GM10266 (cell line): ENCODE data around the gene RALGPS1.
"Not testable (repeated sequence)": the region's sequence is repeated elsewhere in the genome, so short reads cannot be mapped to it uniquely, and the experiment has no call there.

Experiments
- DNase-seq: peaks from one replicate; pipeline ENCODE4 v3.0.0; 2012; ENCODE audit errors: extremely low spot score
- CTCF ChIP-seq: IDR thresholded peaks from 2 replicates; pipeline ENCODE4 v1.5.1; 2012; ENCODE audit warnings: mild to moderate bottlenecking, low read depth; ENCODE audit not compliant: control insufficient read depth, insufficient read depth; ENCODE audit errors: missing control alignments

RALGPS1 gene

GRCh38 chr9:127014910-127015540, 100.4 kb downstream of the RALGPS1 start:
- no peak for DNase-seq
- no peak for TF ChIP-seq CTCF

DNA sequence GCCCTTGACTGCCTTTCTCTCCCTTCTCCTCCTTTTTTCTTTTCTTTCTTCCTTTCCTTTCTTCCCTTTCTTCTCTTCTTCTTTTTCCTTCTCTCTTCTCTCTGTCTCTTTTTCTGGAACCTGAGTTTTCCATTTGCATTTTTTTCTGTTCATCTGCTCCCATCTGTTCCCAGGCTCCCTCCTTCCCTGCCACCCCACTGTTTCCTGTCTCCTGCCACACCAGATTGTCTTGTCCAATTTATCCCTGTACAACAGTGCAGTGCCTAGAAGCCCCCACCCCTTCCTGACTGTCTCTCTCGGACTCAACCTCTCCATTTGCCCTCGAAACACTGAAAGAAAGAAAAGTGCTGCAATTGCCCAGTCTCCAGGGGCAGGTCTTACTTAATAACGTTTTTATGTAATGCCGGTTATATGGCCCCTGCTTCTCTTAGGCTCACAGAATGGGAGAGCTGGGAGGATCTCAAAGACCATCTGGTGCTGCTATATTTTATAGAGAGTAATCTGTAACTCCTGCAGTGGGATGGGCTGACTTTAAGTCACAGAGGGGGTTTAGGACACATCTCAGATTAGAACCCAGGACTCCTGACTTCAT, 101.4 kb downstream of the RALGPS1 start:
- no peak for TF ChIP-seq CTCF
- no peak for DNase-seq

GRCh38 chr9:127017979-127018378, 103.4 kb downstream of the RALGPS1 start:
- not testable (repeated sequence) for DNase-seq

DNA sequence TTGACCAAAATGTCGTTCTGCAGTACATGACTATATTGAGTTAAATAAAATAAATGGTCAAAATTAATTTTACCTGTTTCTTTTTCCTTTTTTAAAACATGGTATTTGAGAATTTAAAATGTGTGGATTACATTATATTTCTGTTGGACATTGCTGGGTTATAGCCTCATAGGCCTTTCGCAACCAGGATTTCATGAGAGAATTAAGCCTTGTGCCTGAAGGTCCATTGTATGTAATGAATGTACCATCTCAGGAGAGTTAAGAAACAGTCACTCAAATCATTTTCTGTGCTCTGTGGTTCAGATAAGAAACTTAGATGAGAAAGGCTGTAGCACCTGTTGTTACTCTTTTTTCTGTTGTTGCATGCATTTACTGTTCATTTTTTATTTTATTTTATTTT, 104.4 kb downstream of the RALGPS1 start:
- no peak for TF ChIP-seq CTCF
- DNase-seq = no peak

- no peak for DNase-seq
- TF ChIP-seq CTCF = no peak
Measured at GRCh38 chr9:127020036-127020801, 105.6 kb downstream of the RALGPS1 start.

DNA sequence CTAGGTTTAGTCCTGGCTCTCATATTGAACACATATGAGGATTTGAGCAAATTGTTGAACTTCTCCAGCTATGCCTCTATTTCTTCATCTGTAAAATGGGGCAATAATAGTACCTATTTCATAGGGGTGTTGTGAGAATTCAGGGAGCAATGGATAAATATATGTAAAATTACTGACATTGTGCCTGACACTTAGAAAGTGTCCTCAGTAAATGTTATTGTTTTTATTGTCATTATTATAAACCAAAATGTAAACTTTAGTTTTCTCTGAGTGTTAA, 106.2 kb downstream of the RALGPS1 start:
- TF ChIP-seq CTCF = no peak
- DNase-seq = no peak

DNA sequence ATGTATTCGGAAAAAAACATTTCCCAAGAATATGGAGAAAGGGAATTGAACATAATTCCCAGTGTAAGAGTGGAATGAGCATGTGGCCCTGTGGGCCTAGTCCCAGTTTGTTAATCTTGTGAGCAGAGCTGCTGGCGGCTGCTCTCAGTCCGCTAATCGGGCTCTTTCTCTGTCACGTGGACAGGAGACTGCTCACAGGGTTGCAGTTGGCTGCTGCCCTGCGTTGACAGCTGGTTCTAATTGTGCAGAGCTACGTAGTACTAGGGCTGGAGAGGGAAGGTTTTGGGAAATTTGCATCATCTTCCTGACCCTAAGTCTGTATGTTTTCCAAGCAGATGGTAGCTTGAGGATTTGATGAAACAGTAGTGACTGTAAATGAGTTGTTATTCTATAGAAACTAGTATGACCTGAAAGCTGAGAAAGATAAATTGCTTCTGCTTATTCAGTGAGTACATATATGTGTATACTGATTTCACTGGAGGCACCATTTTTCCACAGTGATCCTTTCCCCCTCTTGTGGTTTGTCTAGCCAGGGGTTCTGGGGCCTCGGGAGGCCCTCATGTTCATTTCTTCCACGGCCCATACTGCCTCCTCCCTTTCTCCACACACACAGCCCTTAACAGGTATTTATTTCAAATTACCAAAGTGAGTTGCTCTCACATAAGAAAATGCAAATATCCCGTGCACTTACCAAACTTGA, 107.2 kb downstream of the RALGPS1 start:
- TF ChIP-seq CTCF = no peak
- DNase-seq = no peak
